GM11168 (cell line): Measurements from ENCODE around the gene TOLLIP.
"Not testable (repeated sequence)": the region's sequence is repeated elsewhere in the genome, so short reads cannot be mapped to it uniquely, and the experiment has no call there.

Source experiments
- in situ Hi-C: fragments of 300-500 bp; cut with MboI; formaldehyde crosslinking; loops from one replicate; pipeline ENCODE4 v1.12.0; 2022; ENCODE audit warnings: low sequenced_read_pairs; ENCODE audit not compliant: unreplicated experiment

The TOLLIP gene

GRCh38 chr11:1309498-1310317, at the start of gene TOLLIP:
TOLLIP (minus strand) TSS chr11:1309632; CDS start chr11:1309498, 134 bp downstream.
- in situ Hi-C loops = no loop called here

GRCh38 chr11:1358931-1359330, 49.5 kb upstream of the TOLLIP start:
- in situ Hi-C loops = not testable (repeated sequence)

- in situ Hi-C loops = no loop called here
Measured at GRCh38 chr11:1358286-1358685, 48.9 kb upstream of the TOLLIP start.

GRCh38 chr11:1356478-1356960, 47.1 kb upstream of the TOLLIP start:
- in situ Hi-C loops = no loop called here

DNA sequence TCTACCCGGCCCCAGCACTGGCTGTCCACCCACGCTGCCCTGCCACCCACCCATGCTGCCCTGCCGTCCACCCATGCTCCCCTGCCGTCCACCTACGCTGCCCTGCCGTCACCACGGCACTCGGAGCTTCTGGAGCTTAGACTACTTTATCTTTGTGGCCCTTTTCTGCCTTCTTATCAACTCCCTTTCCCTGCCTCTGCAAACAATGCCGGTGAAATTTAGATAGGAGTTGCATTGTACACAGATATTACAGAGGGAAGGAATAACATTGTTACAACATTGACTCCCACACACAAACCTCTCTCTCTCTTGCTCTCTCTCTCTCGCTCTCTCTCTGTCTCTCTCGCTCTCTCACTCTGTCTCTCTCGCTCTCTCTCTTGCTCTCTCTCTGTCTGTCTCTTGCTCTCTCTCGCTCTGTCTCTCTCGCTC, 46.6 kb upstream of the TOLLIP start:
- in situ Hi-C loops = no loop called here

DNA sequence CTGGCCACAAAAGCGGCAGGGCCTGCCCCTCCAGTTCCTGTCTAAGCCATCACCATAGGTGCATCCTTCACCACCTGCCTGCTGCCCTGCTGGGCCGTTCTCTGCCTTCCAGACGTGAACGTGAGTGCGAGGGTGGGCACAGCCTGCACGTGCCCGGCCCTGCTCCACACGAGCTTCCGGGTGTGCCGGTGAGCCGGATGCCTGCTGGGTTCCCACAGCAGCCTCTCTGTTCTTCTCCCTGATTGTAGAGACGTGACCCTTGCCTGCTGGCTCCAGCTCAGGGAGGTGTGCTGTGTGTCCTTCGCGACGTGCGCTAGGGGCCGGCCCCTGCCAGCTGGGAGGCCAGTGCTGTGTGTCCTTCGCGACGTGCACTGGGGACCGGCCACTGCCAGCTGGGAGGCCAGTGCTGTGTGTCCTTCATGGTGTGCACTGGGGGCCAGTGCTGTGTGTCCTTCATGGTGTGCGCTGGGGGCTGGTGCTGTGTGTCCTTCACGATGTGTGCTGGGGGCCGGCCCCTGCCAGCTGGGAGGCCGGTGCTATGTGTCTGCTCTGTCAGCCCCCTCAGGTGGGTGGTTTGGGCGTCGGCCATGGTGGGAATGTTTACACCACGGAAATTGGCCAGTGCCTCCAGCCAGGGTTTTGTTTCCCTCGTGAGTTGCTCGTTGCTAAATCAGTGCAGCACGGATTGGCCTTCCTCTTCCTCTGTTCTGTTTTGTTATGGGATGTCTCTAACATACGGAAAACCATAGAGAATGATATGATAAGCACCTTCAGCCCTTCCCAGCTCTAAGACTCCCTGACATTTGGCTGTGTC, 44.9 kb upstream of the TOLLIP start:
- in situ Hi-C loops = no loop called here

DNA sequence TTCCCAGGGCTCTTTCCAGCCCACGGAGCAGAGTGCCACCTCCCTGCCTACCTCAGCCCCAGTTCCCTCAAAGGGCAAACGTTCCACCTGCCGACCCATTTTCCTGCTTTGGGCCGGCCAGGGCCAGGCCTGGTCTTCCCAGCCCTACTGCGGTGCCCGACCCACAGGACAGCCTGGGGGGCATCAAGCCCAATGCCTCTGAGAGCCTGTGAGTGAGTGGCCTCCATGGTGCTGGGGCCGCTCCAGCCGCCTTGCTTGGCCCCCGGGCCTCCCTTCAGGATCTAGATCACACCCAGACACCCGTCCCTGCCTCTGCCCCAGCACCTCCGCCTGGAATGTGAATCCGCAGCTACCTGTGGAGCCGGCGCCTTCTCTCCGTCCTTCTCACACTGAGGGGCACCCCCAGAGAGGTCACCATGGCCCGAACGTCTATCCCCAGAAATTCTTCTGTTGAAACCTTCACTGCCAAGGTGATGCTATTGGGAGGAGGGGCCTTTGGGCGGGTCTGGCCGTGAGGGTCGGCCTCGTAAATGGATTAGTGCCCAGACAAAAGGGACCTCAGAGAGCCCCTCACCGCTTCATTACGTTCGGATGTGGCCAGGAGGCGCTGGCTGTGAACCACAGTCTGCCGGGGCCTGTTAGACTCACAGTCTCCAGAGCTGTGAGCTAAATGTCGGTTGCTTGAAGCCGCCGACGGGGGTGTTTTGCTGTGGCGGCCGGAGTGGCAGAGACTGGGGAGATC, 44.1 kb upstream of the TOLLIP start:
- in situ Hi-C loops = no loop called here

DNA sequence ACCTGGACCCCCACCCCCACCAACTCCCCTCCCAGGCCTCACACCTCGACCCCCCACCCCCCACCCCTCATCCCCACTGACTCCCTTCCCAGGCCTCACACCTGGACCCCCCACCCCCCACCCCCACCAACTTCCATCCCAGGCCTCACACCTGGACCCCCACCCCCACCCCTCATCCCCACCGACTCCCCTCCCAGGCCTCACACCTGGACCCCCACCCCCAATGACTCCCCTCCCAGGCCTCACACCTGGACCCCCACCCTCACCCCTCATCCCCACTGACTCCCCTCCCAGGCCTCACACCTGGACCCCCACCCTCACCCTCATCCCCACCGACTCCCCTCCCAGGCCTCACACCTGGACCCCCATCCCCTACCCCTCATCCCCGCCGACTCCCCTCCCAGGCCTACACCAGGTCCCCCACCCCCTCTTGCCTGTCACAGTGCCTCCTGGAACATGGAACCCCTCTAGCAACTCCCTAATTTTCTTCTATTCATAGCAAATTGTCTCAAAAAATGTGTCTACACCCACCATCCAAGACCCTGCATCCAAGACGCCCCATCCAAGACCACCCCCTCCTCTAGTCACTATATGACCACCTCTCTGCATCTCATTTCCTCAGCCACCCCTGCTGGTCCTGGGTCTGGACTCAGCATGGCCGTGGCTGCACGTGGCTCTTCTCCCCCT, 43.4 kb upstream of the TOLLIP start:
- in situ Hi-C loops = no loop called here

GRCh38 chr11:1351278-1351937, 42.0 kb upstream of the TOLLIP start:
- in situ Hi-C loops = no loop called here

- in situ Hi-C loops = no loop called here
Measured at GRCh38 chr11:1350086-1350725, 40.8 kb upstream of the TOLLIP start.

DNA sequence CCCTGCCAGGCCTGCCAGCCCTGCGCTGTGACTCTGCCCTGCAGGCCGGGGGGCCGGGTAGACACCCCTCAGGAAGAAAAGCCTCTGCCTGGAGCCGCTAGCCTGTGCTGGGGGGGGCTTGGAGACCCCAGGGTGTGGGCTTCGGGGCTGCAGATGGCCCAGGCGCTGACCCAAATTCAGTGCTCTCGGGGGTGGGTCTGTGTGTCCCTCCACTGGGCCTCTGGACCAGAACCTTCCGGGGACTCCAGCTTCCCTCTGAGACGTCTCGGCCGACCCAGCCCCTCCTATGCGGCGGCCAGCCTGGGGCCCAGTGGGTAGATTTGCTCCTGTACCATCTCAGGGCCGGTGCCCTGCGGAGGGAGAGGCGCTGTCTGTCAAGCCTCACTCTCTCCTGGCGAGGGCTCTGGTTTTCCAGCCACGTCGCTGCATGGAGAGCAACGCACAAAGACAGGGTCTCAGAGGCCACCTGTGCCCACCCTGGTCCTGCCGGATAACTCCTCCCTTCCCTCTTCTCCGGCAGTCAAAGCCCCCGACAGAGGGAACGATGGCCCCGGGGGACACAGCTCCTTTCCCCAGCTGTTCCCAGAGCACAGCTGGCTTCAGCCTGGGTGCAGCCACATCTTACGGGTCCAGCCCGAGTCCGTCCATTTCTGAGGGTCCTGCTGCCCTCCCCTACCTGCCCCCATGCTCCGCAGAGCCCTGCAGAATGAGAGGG, 40.1 kb upstream of the TOLLIP start:
- in situ Hi-C loops = no loop called here

DNA sequence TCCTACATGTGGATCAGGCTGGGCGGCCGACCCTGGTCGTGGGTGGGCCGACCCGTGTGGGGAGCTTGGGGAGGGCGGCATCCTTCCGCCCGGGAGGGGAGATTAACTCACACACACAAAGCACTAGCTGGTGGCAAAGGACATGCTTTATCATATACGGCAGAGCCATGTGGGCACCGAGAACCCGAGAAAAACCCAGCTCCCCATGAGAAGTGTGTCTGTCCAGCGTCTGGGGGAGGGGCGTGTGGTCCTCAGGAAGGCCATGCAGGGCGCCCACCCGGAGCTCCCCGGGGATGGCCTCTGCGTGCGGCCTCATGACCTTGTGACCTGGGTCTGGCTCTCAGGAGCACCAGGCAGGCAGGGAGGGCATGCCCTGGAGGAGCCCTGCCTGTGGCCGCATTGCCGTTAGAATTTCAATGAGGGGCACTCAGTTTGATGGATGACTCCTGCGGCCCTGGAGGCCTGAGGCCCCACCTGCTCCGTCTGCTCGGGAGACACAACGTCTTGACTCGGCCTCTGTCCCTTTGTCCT, 39.4 kb upstream of the TOLLIP start:
- in situ Hi-C loops = no loop called here

DNA sequence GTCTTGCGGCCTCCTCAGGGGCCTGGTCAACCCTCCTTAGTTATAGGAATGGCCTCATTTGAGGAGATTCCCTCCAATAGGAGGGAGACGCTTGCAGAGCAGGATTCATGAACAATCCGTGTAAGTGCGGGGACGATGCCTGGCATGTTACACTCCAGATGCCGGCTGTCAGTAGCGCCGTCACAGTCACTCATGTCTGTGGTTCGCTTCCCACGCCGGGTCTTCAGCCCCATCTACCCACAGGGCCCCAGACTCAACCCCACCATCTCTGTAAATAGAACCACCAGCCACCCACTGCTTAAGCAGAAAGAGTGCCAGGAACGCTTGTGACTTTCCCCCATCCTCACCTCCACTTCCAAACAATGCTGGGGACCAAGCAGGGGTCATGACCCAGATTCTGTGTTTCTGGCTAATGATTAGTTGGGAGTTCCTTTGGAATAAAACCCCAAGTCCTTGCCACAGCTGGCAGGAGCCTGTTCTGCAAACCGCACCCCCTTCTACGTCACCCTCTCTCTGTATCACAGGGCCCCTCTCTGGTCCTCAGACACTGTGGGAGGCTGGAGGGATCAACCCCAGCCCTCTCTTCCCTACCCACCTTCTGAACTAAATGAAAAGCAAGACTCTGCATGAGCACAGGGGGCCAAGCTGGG, 38.8 kb upstream of the TOLLIP start:
- in situ Hi-C loops = no loop called here

GRCh38 chr11:1347411-1347999, 38.1 kb upstream of the TOLLIP start:
- in situ Hi-C loops = not testable (repeated sequence)

DNA sequence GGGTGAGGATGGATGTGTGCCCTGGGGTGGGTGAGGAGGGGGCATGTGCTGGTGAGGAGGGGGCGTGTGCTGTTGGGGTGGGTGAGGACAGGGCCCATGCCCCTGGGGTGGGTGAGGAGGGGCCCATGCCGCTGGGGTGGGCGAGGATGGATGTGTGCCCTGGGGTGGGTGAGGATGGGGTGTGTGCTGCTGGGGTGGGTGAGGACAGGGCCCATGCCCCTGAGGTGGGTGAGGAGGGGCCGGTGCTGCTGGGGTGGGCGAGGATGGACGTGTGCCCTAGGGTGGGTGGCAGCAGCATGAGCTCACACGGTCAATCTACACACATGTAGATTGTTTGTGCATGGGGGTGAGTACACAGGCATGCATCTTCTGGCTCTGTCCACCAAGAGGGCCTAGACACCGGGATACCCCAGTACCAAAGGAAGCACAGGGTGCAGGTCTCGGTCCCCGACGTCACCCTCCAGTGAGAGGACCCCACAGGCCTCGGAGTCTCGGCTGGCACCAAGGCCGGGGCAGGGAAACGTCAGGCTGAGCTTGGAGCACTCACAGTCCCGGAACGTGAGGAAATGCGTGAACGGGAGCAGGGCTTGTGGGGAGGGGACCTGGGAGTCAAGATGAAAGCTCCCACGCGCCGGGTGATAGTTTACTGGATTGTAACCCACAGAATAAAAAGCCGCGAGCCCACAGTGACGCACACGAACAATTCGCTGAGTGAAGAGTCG, 37.4 kb upstream of the TOLLIP start:
- in situ Hi-C loops = no loop called here

DNA sequence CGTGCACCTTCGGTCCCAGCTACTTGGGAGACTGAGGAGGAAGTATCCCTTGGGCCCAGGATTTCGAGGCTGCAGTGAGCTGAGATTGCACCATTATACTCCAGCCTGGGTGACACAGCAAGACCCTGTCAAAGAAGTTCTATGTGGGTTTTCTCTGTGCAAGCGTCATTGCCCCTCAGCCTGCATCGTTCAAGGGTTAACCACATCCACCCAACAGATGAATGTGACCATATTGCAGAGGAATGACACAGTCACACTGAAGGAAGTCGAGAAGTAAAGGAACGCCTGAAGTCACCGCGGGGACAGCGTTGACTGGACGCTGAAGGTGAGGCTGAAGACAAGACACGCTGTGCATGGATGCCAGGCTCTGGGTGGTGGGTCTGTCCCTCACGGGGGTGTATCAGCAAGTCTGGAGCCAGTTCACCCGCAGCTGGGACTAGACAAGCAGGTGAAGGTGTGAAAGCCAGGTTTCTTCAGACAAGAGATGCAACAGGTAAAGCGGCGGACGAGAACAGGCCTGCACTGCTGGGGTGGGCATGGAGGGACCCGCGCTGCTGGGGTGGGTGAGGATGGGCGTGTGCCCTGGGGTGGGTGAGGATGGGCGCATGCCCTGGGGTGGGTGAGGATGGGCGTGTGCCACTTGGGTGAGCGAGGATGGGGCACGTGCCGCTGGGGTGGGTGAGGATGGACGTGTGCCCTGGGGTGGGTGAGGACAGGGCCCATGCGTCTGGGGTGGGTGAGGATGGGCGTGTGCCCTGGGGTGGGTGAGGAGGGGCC, 36.5 kb upstream of the TOLLIP start:
- in situ Hi-C loops = no loop called here
